HG02870 (cell line): ENCODE data around the gene LCLAT1.

Experiments used
- ATAC-seq: cut with Tn5 transposase; IDR thresholded peaks from one replicate; pipeline ENCODE4 v1.9.1; 2021; ENCODE audit warnings: mild to moderate bottlenecking, moderate library complexity; ENCODE audit not compliant: unreplicated experiment

The LCLAT1 gene

GRCh38 chr2:30689496-30690125 is 242.6 kb downstream of the LCLAT1 start:
- no peak for ATAC-seq

- no peak for ATAC-seq
Observed at GRCh38 chr2:30690126-30690561, 243.1 kb downstream of the LCLAT1 start.

GRCh38 chr2:30691091-30691947 is 244.3 kb downstream of the LCLAT1 start:
- ATAC-seq, result no peak

- ATAC-seq, result no peak
Observed at GRCh38 chr2:30691948-30692828, 245.1 kb downstream of the LCLAT1 start.

GRCh38 chr2:30692829-30693275 is 245.8 kb downstream of the LCLAT1 start:
- ATAC-seq, result no peak
